ENCODE data around the gene CASTOR1.

DNA sequence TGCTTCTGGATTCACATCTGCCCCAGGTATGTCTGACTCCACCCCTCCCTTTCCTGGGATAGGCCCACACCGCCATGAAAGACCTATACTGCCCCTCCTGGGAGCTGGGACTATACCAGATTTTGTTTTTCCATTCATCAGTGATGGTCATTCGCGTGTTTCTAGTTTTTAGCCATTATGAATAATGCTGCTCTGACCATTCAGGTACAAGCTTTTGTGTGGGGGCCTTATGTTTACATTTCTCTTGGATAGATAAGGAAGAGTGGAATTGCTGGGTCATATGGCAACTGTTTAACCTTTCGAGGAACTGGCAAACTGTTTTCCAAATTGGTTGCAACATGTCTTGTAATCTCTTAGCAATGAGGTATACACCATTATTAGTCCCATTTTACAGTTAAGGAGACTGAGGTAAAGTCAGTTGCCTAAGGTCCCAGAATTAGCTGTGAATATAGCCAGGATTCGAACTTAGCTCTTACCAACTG is 38.6 kb upstream of the CASTOR1 start:
- TF ChIP-seq, protein P1, sequence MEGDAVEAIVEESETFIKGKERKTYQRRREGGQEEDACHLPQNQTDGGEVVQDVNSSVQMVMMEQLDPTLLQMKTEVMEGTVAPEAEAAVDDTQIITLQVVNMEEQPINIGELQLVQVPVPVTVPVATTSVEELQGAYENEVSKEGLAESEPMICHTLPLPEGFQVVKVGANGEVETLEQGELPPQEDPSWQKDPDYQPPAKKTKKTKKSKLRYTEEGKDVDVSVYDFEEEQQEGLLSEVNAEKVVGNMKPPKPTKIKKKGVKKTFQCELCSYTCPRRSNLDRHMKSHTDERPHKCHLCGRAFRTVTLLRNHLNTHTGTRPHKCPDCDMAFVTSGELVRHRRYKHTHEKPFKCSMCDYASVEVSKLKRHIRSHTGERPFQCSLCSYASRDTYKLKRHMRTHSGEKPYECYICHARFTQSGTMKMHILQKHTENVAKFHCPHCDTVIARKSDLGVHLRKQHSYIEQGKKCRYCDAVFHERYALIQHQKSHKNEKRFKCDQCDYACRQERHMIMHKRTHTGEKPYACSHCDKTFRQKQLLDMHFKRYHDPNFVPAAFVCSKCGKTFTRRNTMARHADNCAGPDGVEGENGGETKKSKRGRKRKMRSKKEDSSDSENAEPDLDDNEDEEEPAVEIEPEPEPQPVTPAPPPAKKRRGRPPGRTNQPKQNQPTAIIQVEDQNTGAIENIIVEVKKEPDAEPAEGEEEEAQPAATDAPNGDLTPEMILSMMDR (IDR thresholded peaks at IDR 0.05), result no peak
- TF ChIP-seq POLR2AphosphoS5 (IDR thresholded peaks at IDR 0.05), result no peak

Measured in sigmoid colon (tissue), 4 donors.